SH-SY5Y (cell line): ENCODE data around the gene FATE1.

ENCODE experiments used
- GATA2 ChIP-seq: IDR thresholded peaks from 2 replicates; pipeline ENCODE4 v1.6.1; 2011; ENCODE audit warnings: mild to moderate bottlenecking, low read depth, low read length
- GATA3 ChIP-seq: IDR thresholded peaks from 2 replicates; pipeline ENCODE4 v1.6.1; 2011; ENCODE audit warnings: low read depth, mild to moderate bottlenecking, low read length, moderate library complexity

GRCh38 chrX:151750511-151750910 is 34.7 kb downstream of the FATE1 start:
- TF ChIP-seq GATA2 (no peak), GATA3 (no peak)
